HG03060 (cell line): ENCODE results near the gene RNF123.

Experiments used
- ATAC-seq: cut with Tn5 transposase; IDR thresholded peaks from one replicate; pipeline ENCODE4 v1.9.1; 2021; ENCODE audit warnings: low read depth, moderate number of reproducible peaks; ENCODE audit not compliant: unreplicated experiment

Gene RNF123

GRCh38 chr3:49700453-49701128 lies 11.2 kb downstream of the RNF123 start:
- ATAC-seq: no peak

DNA sequence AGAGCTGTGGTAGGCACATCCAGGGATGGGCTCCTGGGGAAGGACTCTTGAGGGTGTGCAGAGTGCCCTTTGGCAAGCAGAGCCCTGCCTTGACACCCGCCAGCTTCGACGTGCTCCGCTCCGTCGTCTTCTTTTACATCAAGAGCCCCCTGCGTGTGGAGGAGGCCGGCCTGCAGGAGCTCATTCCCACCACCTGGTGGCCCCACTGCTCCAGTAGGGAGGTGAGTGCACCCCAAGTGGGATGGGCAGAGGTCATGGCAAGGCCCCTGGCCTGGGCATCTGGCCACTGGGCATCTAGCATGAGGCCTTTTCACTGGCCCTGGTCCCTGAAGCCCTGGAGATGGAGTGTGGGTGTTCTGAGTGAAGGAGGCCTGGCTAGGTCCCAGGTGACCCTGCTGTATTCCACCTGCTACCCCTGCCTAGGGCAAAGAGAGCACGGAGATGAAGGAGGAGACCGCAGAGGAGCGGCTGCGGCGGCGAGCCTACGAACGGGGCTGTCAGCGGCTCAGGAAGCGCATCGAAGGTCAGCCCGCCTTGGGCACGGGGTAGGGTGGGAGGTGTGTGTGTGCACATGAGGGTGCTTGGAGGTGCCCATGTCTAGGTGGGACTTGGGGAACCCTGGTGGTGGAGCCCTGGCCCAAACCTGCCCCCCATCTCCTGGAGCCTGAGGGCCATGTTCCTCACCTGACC lies 12.2 kb downstream of the RNF123 start:
- ATAC-seq: no peak

DNA sequence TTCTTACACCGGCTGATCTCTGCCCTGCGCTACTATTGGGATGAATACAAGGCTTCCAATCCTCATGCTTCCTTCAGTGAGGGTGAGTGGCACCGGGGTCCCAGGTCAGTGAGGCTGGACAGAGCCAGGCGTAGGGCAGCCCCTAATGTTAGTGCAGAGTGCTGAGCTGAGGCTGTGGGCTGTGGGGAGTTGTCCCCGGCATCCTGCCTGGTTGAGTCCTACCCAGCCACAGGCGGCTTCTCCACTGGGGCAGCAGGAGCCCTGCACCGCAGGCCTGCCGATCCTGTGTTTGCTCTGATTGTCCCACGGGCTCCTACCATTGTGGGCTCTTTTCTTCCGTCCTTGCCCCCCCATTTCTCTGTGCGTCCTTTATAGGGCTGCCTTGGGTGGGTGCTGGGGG lies 13.3 kb downstream of the RNF123 start:
- ATAC-seq: no peak

GRCh38 chr3:49703443-49703927 lies 14.1 kb downstream of the RNF123 start:
- ATAC-seq: no peak

GRCh38 chr3:49703956-49704355 lies 14.6 kb downstream of the RNF123 start:
- no peak for ATAC-seq

DNA sequence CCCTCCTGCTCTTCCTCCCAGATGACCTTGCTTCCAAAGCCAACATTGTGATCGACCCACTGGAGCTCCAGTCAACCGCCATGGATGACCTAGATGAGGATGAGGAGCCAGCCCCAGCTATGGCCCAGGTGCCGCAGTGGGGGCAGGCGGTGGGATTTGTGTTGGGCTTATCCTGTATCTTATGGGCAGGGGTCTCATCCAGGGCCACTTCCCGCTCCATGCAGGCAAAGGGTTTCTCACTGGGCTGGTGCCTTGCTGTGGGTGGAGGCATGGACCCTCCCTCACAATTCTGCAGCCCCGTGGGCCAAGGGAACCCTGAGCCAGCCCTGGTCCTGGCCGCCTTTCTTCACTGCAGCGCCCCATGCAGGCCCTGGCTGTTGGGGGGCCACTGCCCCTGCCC lies 15.3 kb downstream of the RNF123 start:
- ATAC-seq: no peak

DNA sequence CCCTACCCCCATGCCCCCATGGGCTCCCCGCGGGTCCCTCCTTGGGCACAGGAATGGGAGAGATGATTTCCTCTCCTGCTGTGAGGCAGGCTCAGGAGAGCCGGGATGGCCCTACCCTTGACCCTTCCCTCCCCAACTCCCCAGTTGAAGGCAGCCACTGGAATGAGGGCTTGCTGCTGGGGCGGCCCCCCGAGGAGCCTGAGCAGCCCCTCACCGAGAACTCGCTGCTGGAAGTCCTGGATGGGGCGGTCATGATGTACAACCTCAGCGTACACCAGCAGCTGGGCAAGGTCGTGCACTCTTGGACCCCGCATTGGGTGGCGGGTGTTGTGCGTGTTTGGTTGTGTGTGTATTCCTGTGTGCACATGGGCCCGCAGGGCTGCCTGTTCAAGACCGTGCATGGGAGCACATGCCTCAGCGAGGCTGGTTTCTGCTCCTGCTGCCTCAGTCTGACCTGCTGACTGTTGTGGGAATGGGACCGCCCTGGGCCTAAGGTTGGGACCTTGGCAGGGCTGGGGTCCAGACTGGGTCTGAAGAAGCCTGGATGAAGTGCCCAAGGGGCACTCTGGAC lies 16.1 kb downstream of the RNF123 start:
- no peak for ATAC-seq

GRCh38 chr3:49706456-49707112 lies 17.2 kb downstream of the RNF123 start:
- no peak for ATAC-seq

- no peak for ATAC-seq
Measured at GRCh38 chr3:49707113-49707480, 17.7 kb downstream of the RNF123 start.

GRCh38 chr3:49709852-49710251 lies 20.5 kb downstream of the RNF123 start:
- no peak for ATAC-seq

DNA sequence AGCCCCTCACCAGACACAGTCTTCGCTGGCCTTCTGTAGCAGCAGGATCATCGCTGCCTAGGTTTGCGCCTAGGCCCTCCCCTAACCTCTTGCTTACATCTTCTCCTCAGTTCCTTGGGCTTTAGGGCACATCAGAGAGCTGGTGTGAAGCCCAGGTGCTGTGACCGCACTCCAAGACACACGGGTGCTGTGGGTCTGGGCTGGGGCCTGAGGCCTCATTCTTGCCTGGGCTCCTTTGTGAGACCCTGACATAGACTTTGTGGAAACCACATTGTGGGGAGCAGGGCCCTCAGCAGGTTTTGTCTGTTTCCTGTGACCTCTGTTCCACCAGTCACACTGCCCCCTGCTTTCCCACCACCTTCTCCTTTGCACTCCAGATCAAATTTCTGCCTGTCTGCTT lies 22.1 kb downstream of the RNF123 start:
- no peak for ATAC-seq

DNA sequence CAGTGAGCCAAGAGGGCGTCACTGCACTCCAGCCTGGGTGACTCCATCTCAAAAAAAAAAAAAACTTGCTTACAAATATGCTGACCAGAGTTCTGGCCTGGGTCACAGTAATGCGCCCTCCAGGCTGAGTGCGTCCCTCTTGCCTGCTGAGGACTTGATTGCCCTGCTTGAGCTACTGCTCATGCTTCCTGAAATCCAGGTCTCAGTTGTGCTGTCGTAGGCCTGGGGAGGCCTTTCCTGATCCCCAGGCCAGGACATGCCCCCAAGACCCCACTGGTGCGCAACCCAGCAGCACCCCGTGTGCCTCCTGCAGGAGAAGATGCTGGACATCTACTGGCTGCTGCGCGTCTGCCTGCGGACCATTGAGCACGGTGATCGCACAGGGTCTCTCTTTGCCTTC lies 22.8 kb downstream of the RNF123 start:
- ATAC-seq: no peak

- ATAC-seq: no peak
Measured at GRCh38 chr3:49712631-49713317, 23.4 kb downstream of the RNF123 start.

GRCh38 chr3:49713336-49714105 lies 24.2 kb downstream of the RNF123 start:
- ATAC-seq: no peak

GRCh38 chr3:49714728-49715550 lies 25.6 kb downstream of the RNF123 start:
- ATAC-seq: no peak

GRCh38 chr3:49715611-49716121 lies 26.3 kb downstream of the RNF123 start:
- no peak for ATAC-seq

DNA sequence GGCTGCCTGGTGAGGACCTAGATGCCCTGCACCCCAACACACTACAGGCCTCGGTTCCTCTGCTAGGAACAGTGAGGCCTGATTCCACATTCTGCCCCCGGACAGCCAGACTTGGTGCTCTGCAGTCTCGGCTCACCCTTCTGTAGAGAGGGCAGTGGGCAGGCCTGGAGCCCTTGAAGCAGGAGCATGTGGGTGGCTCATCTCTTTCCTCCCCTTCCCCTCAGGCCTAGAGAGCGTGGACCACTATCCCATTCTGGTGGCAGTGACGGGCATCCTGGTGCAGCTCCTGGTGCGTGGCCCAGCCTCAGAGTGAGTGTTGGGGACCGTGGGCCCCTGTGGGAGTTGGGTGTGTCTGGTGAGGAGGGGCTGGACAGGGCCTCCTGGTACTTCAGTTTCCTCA lies 26.8 kb downstream of the RNF123 start:
- ATAC-seq: no peak

DNA sequence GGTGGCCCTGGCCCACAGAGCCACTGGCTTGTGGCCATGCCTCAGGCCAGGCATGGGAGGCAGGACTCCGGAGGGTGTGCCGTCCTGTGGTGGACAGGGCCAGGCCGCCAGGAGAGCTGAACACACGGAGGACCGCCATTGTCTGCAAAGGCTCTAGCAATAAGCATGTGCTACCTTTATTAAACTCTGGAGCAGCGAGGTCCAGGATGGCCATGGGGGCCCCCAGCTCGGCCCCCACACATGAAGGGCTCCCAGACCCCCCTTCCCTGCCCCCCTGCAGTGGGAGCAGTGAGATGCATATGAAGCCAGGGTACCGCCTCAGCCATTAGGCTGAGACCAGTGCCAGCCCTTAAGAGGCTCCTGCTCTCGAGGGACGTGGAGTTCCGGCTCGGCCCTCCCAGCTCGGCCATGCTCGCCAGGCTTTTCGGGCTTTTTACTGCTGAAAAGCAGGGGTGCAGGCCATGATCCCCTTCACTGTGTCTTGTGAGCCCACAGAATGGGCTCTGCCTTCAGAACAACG lies 27.4 kb downstream of the RNF123 start:
- ATAC-seq: no peak
